Measurements from ENCODE around the gene FRRS1.
A peak's percentile ranks its signal among the peaks of the same experiment; 100 is the strongest.

FRRS1 gene

DNA sequence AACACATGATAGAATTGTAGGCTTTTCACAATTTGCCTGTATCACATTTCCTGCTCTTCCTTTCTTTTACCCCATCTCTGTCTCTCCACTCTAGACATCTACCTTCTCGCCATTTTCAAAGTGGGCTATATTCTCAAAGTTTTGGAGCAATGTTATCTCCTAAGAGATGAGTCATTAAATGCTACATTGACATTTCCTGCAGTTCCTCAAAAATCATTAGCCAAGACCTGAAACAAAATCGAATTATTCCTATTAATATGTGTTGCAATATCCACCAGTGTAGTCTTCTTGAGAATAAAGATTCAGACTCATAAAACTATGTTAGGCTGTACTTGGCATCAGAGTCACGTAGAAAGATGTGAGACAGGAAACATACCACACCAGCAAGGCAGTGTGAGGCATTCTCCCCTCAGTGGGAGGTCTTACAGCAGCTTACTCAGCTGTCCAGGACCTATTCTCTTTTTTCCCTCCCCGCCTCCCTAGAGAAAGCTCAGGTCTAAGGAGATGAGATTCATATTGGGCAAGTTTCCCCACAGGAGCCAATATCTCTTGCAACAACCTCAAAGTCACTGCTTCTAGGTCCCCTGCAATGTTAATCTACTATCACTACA is 38.8 kb downstream of the FRRS1 start:
- DNase-seq, result no peak

DNA sequence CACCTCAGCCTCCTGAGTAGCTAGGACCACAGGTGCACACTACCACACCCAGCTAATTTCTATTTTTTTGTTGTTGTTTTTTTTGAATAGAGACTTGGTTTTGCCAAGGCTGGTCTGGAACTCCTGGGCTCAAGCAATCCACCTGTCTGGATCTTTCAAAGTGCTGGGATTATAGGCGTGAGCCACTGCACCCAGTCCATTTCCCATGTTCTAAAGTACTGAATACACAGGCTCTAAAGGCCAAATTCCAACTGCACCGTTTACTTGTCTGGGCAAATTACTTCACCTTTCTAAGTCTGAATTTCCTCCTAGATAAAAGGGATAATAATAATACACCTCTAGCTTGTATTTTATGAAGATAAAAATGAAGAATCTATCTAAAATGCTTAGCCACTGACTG is 39.6 kb downstream of the FRRS1 start:
- DNase-seq, result no peak

DNA sequence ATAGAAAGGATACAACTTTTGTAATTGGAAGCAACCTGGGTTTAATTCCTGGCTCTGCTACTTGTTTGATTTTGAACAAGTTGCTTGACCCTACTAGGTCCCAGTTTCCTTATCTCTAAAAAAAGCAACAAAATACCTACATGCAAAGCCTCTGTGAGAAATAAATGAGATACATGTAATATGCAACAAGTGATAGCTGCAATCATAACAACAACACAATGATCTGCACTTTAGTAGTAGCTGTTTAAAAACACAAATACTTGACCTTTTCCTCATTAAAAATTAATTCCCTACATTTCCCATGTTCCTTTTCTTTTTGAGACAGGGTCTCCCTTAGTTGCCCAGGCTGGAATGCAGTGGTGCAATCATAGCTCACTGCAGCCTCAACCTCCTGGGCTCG is 40.0 kb downstream of the FRRS1 start:
- DNase-seq, result no peak

- no peak for DNase-seq
Observed at GRCh38 chr1:99725996-99726395, 40.4 kb downstream of the FRRS1 start.

DNA sequence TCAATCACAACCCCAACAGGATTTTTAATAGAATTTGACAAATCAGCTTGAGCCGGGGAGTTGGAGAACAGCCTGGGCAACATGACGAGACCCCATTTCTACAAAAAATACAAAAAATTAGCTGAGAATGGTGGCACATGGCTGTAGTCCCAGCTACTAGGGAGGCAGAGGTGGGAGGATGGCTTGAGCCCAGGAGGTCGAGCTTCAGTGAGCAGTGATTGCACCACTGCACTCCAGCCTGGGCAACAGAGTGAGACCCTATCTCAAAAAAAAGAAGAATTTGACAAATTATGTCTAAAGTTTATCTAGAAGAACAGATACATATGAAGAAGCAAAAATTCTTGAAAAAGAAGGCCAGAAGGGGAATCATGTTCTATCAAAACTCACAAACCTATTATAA is 43.2 kb downstream of the FRRS1 start:
- DNase-seq, result no peak

DNA sequence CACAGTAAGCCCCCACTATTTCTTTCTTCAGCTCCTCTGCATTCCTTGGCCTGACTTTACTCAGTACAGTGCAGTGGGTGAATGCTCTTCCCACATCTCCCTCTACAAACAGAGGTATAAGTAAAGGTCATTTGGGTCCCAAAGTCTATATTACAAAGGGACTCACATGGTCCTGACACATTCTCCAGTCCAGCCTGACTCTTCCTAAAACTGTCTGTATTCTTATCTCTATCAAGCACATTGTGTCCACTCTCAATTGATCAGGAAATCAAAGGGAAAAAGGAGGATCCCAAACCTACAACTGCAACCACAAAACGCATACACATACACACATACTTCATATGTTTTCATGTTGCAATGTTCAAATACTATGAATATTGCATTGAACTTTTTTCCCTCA is 49.4 kb downstream of the FRRS1 start:
- DNase-seq, result no peak

GRCh38 chr1:99713006-99713405 is 53.4 kb downstream of the FRRS1 start:
- DNase-seq, result no peak

GRCh38 chr1:99710994-99711393 is 55.4 kb downstream of the FRRS1 start:
- DNase-seq, result no peak

DNA sequence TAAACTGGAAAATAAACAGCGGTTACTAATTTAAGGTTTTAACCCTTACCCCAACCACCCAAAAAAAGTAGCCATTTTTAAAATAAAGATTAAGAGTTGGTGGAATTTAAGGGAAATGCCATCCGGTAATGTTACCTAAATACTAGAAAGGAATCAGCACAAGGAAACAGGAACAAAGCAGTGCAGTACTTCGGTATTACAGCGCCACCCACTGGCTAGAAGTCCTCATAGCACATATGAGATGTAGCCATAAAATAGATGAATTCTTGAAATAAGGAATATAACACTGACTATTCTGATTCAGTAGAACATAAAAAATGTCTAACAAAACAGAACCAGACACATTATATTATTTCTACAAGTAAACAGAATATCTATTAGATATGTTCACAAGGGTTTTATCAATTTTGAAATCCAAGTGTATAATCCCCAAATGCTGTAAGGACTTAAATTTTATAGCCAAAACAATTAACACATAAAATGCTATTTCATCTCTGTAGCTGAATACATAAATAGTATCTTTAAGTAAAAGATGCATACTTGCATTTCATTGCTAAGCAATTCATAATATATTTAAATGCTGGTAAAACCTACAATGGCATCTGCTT is 58.8 kb downstream of the FRRS1 start:
- DNase-seq, result peak; percentile 66 to 67

DNA sequence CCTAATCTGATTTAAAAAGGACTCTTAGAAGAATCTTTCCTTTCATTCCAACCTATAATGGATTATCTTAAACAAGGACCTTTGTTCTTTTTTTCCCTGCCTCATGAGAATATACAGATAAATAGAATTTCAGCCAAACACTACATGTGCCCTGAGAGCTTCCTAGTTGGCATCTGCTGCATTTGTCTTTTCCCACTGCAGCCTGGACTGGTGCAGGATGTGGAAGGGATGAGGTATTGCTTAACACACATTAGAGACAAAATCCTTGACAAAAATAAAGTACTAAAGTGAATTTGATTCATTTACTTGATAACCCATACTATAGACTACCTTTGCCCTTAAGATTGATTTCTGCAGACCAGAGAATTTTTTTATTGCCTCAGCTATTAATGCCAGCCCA is 61.0 kb downstream of the FRRS1 start:
- DNase-seq, result no peak

- no peak for DNase-seq
Observed at GRCh38 chr1:99704356-99704816, 62.0 kb downstream of the FRRS1 start.

DNA sequence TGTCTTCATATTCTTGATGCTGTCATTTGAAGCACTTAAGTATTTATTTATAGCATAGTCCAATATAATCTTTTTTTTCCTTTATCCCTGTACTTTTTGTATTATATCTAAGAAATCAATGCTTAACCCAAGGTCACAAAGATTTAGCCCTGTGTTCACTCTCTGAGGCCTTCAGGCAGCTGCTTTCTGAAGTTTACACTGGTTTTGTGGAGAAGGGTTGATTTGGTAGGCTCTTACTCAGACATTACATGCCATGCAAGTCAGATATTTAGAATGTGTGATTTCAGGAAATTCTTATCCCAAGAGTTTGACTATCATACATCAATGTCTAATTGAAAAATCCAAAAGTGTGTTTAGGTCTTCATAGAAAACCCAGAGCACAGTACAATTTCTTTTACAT is 64.2 kb downstream of the FRRS1 start:
- DNase-seq, result no peak

DNA sequence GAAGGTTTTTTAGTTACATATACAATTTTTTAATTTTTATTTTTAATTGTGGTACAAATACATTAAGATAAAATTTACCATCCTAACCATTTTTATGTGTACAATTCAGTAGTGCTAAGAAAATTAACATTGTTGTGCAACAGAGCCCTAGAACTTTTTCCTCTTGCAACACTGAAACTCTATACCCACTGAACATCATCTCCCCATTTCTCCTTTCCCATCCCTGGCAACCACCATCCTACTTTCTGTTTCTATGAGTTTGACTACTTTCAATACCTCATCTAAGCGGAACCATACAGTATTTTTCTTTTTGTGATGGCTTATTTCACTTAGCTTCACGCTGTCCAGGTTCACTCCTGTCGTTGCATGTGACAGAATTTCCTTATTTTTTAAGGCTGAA is 66.4 kb downstream of the FRRS1 start:
- peak in 1 of 2 experiments; percentile 9 for DNase-seq

DNA sequence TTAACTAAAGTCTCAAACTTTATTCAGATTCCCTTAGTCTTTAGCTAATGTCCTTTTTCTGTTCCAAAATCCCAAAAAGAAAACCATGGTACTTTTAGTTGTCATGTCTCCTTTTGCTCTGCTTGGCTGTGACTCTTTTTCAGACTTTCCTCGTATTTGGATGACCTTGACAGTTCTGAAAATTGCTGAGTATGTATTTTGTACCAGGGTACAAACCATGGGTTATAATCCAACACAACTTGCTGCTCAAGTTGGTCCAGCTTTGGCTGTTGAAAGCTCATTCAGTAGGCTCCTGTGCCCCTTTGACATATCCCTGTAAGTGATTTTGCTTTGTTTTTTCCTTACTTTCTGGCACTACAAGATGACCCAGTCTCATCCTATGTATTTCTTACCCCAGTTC is 68.9 kb downstream of the FRRS1 start:
- no peak for DNase-seq

- DNase-seq, result no peak
Observed at GRCh38 chr1:99696616-99697015, 69.8 kb downstream of the FRRS1 start.

DNA sequence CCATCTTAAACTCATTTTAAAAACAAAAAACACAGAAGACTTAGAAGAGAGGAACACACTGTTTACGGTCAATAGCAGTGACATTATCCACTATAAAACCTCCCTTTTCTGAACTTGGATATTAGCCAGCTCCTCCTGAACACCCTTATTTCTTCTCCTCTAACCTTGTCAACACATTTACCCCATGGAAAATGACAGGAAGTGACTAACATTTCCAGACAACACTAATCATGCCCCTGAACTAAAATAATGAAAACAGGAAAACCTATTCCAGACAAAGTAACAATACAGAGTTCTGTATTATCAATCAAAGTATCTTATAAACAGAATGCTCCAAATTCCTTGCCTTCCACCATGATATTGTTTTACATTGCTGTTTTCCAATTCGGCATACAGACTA is 75.3 kb downstream of the FRRS1 start:
- no peak for DNase-seq

DNA sequence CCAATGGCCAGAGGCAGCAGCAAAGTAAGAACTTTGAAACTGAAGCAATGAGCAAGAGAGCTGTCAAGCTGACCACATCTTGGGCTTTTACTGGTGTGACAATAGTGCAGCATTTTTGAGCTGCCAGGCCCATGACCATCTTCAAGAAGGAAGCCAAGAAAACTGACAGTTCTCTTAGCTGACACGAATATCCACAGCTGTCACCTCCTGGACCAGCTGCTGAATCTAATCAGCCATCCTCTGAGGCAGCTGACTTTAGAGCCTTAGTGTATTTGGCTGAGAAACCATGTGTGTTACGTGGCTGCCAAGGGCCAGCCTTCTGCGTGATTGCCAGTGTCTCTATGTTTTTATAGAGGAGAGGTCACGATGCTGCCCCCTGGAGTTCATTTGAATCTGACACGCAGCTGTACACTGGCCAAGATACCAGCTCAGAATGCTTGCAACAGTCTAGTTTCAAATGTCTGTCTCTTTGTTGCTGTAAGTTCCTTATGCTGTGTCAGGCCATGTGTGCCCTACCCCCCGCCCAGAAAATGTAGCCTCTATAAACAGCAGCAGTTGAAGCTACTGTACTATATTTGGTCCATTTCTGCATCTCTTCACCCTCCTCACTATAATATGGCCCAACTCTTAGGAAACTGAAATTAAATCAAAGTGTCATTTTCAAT is 80.8 kb downstream of the FRRS1 start:
- DNase-seq, result peak; percentile 30 to 56

- no peak for DNase-seq
Observed at GRCh38 chr1:99682291-99682751, 84.1 kb downstream of the FRRS1 start.

DNA sequence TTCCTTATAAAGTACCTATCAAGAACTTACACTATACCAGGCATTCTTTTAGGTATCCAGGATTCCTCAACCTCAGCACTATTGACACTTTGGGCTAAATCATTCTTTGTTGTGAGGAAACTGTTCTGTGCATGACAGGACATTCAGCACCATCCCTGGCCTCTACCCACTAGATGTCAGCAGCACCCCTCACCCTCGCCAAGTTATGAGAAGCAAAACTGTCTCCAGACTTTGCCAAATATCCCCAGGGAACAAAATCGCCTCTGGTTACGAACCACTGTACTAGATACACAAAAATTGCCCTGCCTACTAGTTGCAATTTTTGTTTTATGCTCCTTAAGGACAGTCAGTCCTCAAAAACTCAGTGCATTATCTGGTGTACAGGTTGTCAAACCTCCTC is 84.9 kb downstream of the FRRS1 start:
- DNase-seq, result no peak

- DNase-seq, result no peak
Observed at GRCh38 chr1:99680270-99680669, 86.2 kb downstream of the FRRS1 start.

DNA sequence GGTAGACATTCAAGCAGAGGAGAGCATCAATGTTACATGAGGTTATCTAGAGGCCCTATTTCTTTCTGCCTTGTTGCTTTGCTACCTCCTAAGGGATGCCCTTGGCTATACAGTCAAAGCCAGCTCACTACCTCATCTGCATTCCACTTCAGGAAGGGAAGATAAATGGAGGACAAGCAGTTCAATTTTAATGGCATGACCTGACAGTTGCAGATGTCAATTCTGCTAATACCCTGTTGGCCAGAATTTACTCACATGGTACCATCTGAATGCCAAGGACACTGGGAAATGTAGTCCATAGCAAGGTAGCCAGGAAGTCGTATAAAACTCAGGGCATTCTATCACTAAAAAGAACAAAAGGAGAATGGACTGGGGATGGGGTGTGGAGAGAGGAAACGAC is 89.0 kb downstream of the FRRS1 start:
- DNase-seq, result no peak

GRCh38 chr1:99676876-99677275 is 89.6 kb downstream of the FRRS1 start:
- DNase-seq, result no peak

- no peak for DNase-seq
Observed at GRCh38 chr1:99675994-99676393, 90.4 kb downstream of the FRRS1 start.

GRCh38 chr1:99675292-99675691 is 91.1 kb downstream of the FRRS1 start:
- DNase-seq, result no peak
